ENCODE data around the gene RAB38. TPM values are rescaled to one million over a fixed set of nuclear protein-coding genes. Genes with fewer than 3 reads are reported as not detected.

Gene RAB38
- polyA plus RNA-seq, 6 donors from 2014 or later: 0.20 TPM; not detected in 5

- ATAC-seq (ENCODE audit: low read depth in 2 of 2): no peak
- Mint-ChIP-seq H3K36me3 (no peaks in the 10 kb centered on the region), H3K4me3 (no peak overlapping the region), H3K9me3 (peaks cover 0 to 12% (median 4%) of the 10 kb centered on the region in 7 donors), H3K27me3 (no peaks in the 10 kb centered on the region), H3K27ac (no peak overlapping the region), H3K4me1 (no peaks in the 10 kb centered on the region)
- DNase-seq: no peak
Observed at GRCh38 chr11:88164320-88164719, 10.9 kb downstream of the RAB38 start.

GRCh38 chr11:88158081-88158480 is 17.2 kb downstream of the RAB38 start:
- ATAC-seq (ENCODE audit: low read depth in 2 of 2) (no peak), DNase-seq (no peak)
- peaks cover 0 to 15% of the 10 kb centered on the region in 2 donors for H3K36me3 Mint-ChIP-seq
- peaks cover 0 to 8% (median 0%) of the 10 kb centered on the region in 3 donors for H3K27me3 Mint-ChIP-seq
- peaks cover 5 to 57% (median 19%) of the 10 kb centered on the region in 7 donors for H3K9me3 Mint-ChIP-seq
- H3K4me3 Mint-ChIP-seq: no peak overlapping the region
- no peak overlapping the region for H3K27ac Mint-ChIP-seq
- no peaks in the 10 kb centered on the region for H3K4me1 Mint-ChIP-seq

- no peak for DNase-seq
- peaks cover 5 to 57% (median 19%) of the 10 kb centered on the region in 7 donors for H3K9me3 Mint-ChIP-seq
Observed at GRCh38 chr11:88157370-88157769, 17.9 kb downstream of the RAB38 start.

GRCh38 chr11:88152381-88152780 is 22.9 kb downstream of the RAB38 start:
- peaks cover 0 to 8% (median 0%) of the 10 kb centered on the region in 3 donors for H3K27me3 Mint-ChIP-seq
- no peak overlapping the region for H3K4me3 Mint-ChIP-seq
- H3K36me3 Mint-ChIP-seq: peaks cover 0 to 15% of the 10 kb centered on the region in 2 donors
- no peaks in the 10 kb centered on the region for H3K4me1 Mint-ChIP-seq
- DNase-seq (no peak), ATAC-seq (ENCODE audit: low read depth in 2 of 2) (no peak)
- H3K9me3 Mint-ChIP-seq: peaks cover 5 to 29% (median 10%) of the 10 kb centered on the region in 7 donors
- H3K27ac Mint-ChIP-seq: no peak overlapping the region

More at GRCh38 chr11:88157370-88157769, 17.9 kb downstream of the RAB38 start:
- no peaks in the 10 kb centered on the region for H3K4me1 Mint-ChIP-seq
- ATAC-seq (ENCODE audit: low read depth in 2 of 2): no peak
- no peak overlapping the region for H3K4me3 Mint-ChIP-seq
- H3K27me3 Mint-ChIP-seq: peaks cover 0 to 8% (median 0%) of the 10 kb centered on the region in 3 donors
- H3K36me3 Mint-ChIP-seq: peaks cover 0 to 15% of the 10 kb centered on the region in 2 donors
- no peak overlapping the region for H3K27ac Mint-ChIP-seq

- Mint-ChIP-seq H3K36me3 (peaks cover 0 to 15% of the 10 kb centered on the region in 2 donors), H3K27me3 (peaks cover 0 to 8% (median 0%) of the 10 kb centered on the region in 3 donors), H3K4me3 (no peak overlapping the region), H3K4me1 (no peaks in the 10 kb centered on the region), H3K27ac (no peak overlapping the region), H3K9me3 (peaks cover 5 to 29% (median 10%) of the 10 kb centered on the region in 7 donors)
- ATAC-seq (ENCODE audit: low read depth in 2 of 2) (no peak), DNase-seq (no peak)
Observed at GRCh38 chr11:88151709-88152265, 23.5 kb downstream of the RAB38 start.

GRCh38 chr11:88146106-88146505 is 29.1 kb downstream of the RAB38 start:
- DNase-seq (no peak), ATAC-seq (ENCODE audit: low read depth in 2 of 2) (no peak)
- H3K4me1 Mint-ChIP-seq: no peaks in the 10 kb centered on the region
- H3K4me3 Mint-ChIP-seq: no peak overlapping the region
- no peaks in the 10 kb centered on the region for H3K36me3 Mint-ChIP-seq
- no peaks in the 10 kb centered on the region for H3K9me3 Mint-ChIP-seq
- H3K27ac Mint-ChIP-seq: no peak overlapping the region
- no peaks in the 10 kb centered on the region for H3K27me3 Mint-ChIP-seq

GRCh38 chr11:88139865-88140264 is 35.4 kb downstream of the RAB38 start:
- DNase-seq (no peak), ATAC-seq (ENCODE audit: low read depth in 2 of 2) (no peak)
- peaks cover 0 to 7% (median 0%) of the 10 kb centered on the region in 7 donors for H3K9me3 Mint-ChIP-seq
- H3K4me1 Mint-ChIP-seq: no peaks in the 10 kb centered on the region
- no peaks in the 10 kb centered on the region for H3K36me3 Mint-ChIP-seq
- H3K27me3 Mint-ChIP-seq: peaks cover 0 to 8% (median 0%) of the 10 kb centered on the region in 3 donors
- H3K4me3 Mint-ChIP-seq: no peak overlapping the region
- H3K27ac Mint-ChIP-seq: no peak overlapping the region

GRCh38 chr11:88131764-88132470 is 43.3 kb downstream of the RAB38 start:
- Mint-ChIP-seq H3K36me3 (no peaks in the 10 kb centered on the region), H3K4me3 (no peak overlapping the region), H3K27ac (no peak overlapping the region), H3K4me1 (no peaks in the 10 kb centered on the region), H3K27me3 (peaks cover 0 to 8% (median 0%) of the 10 kb centered on the region in 3 donors), H3K9me3 (peaks cover 0 to 10% (median 4%) of the 10 kb centered on the region in 7 donors)
- ATAC-seq (ENCODE audit: low read depth in 2 of 2) (no peak), DNase-seq (no peak)

GRCh38 chr11:88122956-88123355 is 52.3 kb downstream of the RAB38 start:
- Mint-ChIP-seq H3K4me1 (no peaks in the 10 kb centered on the region), H3K4me3 (no peak overlapping the region), H3K36me3 (no peaks in the 10 kb centered on the region), H3K9me3 (peaks cover 0 to 3% (median 0%) of the 10 kb centered on the region in 7 donors), H3K27ac (no peak overlapping the region), H3K27me3 (no peaks in the 10 kb centered on the region)
- ATAC-seq (ENCODE audit: low read depth in 2 of 2): no peak
- DNase-seq: no peak

- Mint-ChIP-seq H3K36me3 (no peaks in the 10 kb centered on the region), H3K27ac (no peak overlapping the region), H3K4me1 (no peaks in the 10 kb centered on the region), H3K9me3 (no peaks in the 10 kb centered on the region), H3K27me3 (peaks cover 0 to 4% (median 0%) of the 10 kb centered on the region in 3 donors), H3K4me3 (no peak overlapping the region)
- DNase-seq: no peak
- no peak for ATAC-seq (ENCODE audit: low read depth in 2 of 2)
Observed at GRCh38 chr11:88119561-88119960, 55.7 kb downstream of the RAB38 start.

GRCh38 chr11:88117281-88117858 is 57.9 kb downstream of the RAB38 start:
- no peak for ATAC-seq (ENCODE audit: low read depth in 2 of 2)

GRCh38 chr11:88115828-88116755 is 59.2 kb downstream of the RAB38 start:
- Mint-ChIP-seq H3K27me3 (peaks cover 0 to 4% (median 0%) of the 10 kb centered on the region in 3 donors), H3K27ac (no peak overlapping the region), H3K36me3 (no peaks in the 10 kb centered on the region), H3K4me3 (no peak overlapping the region), H3K9me3 (no peaks in the 10 kb centered on the region), H3K4me1 (no peaks in the 10 kb centered on the region)
- DNase-seq (no peak), ATAC-seq (ENCODE audit: low read depth in 2 of 2) (no peak)

More at GRCh38 chr11:88117281-88117858, 57.9 kb downstream of the RAB38 start:
- DNase-seq: no peak
- peaks cover 0 to 4% (median 0%) of the 10 kb centered on the region in 3 donors for H3K27me3 Mint-ChIP-seq
- no peaks in the 10 kb centered on the region for H3K36me3 Mint-ChIP-seq
- no peak overlapping the region for H3K4me3 Mint-ChIP-seq
- H3K27ac Mint-ChIP-seq: no peak overlapping the region
- no peaks in the 10 kb centered on the region for H3K9me3 Mint-ChIP-seq
- no peaks in the 10 kb centered on the region for H3K4me1 Mint-ChIP-seq

GRCh38 chr11:88114486-88115045 is 60.7 kb downstream of the RAB38 start:
- peaks cover 0 to 4% (median 0%) of the 10 kb centered on the region in 3 donors for H3K27me3 Mint-ChIP-seq
- no peak overlapping the region for H3K27ac Mint-ChIP-seq
- no peaks in the 10 kb centered on the region for H3K36me3 Mint-ChIP-seq
- no peaks in the 10 kb centered on the region for H3K9me3 Mint-ChIP-seq
- H3K4me3 Mint-ChIP-seq: no peak overlapping the region
- ATAC-seq (ENCODE audit: low read depth in 2 of 2) (no peak), DNase-seq (no peak)
- H3K4me1 Mint-ChIP-seq: no peaks in the 10 kb centered on the region

Measured in naive B cell (primary cell).